SKM-1 treated with dmso at 0.1 percent for 144 hours (cell line): ENCODE measurements around the gene ANXA1.
"Not testable (repeated sequence)": the region's sequence is repeated elsewhere in the genome, so short reads cannot be mapped to it uniquely, and the experiment has no call there.

ENCODE experiments used
- DNase-seq: peaks from one replicate; lab custom pipeline; 2025; ENCODE audit not compliant: unreplicated experiment; lab: John Stamatoyannopoulos, UW

ANXA1 gene

DNA sequence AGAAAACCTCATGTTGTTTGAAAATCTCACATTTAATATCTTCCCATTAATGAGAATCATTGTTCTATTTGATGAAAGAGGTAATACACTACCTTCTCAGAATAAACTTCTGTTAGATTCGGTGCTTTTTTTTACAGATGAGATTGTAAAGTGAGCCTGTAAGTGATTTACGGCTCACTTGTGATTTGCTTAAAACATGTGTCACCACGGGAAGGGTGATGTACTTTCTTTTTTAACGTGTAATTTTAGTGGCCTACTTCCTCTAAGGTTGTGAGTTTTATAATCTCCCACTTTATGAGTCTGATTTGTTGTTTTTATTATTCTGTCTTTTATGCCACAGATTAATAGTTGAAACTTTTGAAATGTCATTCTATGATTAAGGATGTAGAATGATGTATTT, 15.9 kb downstream of the ANXA1 start:
- no peak for DNase-seq

DNA sequence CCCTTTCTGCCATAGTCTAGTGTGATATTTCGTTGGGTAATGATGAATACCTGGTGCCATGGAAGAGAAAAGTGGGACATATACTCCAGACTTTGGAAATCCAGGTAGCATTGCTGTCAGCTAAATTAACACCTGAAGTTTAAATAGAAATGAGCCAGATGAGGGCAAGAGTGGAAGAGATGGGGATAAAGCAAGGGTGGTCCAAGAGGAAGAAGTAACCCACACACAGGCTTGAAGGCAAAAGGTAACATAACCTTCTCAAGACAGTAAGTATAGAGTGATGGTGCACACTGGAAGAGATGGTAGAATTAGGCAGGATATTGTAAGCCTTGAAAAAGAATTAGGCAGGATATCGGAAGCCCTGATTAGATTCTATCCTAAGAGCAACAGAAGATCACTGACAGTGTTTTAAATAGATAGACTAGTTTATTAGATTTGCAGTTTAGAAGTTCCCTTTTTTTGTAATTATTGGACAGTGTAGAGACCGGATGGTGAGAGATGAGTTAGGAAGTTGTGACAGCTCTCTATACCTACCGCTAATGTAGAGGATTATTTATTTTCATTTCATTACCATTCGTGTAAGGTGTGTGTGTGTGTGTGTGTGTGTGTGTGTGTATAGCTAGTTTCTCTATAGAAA, 16.8 kb downstream of the ANXA1 start:
- DNase-seq: no peak

DNA sequence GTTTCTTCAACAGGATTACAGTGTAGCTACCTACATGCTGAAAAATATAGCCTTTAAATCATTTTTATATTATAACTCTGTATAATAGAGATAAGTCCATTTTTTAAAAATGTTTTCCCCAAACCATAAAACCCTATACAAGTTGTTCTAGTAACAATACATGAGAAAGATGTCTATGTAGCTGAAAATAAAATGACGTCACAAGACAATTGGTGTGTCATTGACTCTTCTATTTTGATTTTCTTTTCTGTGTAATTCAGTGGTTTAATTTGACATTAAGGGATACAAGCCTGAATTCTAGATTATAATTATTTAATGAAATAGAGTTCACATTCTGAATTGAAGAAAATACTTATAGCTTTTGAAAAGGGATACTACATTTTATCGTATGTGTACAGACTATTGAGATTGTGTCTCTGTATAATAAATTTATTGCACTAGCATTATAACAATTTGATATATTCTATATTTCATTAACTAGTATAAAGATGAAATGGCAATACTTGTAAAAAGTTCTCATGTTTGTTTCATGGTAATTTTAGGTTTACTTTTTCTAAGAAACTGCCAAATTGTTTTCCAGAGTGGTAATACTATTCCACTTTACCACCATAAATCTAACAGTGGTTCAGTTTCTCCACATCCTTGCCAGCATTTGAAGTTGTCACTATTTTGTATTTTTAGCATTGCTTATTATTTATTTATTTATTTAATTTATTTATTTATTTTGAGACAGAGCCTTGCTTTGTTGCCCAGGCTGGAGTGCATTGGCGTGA, 18.7 kb downstream of the ANXA1 start:
- no peak for DNase-seq

- no peak for DNase-seq
Measured at GRCh38 chr9:73172901-73173215, 21.2 kb downstream of the ANXA1 start.

DNA sequence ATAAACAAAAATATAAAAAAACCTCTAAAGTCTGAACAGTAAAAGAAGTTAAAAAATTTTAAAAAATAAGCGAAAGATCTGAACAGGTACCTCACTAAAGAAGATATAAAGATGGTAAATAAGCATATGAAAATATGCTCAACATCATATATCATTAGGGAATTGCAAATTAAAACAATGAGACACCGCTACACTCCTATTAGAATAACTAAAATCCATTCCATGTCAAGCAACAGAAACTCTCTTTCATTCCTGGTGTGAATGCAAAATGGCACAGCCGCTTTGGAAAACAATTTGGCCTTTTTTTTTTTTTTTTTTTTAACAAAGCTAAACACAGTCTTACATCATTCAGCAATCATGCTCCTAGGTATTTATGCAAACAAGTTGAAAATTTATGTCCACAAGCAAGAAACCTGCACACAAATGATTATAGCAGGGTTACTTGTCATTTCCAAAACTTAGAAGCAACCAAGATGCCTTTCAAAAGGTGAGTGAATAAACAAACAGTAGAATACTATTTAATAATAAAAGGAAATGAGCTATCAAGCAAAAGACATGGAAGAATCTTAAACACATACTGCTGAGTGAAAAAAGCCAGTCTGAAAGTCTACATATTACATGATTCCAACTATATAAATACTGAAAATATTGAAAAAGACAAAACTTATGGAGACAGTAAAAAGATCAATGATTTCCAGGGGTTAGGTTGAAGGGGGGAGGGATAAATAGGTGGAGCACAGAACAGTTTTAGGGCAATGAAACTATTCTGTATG, 22.1 kb downstream of the ANXA1 start:
- DNase-seq: no peak

DNA sequence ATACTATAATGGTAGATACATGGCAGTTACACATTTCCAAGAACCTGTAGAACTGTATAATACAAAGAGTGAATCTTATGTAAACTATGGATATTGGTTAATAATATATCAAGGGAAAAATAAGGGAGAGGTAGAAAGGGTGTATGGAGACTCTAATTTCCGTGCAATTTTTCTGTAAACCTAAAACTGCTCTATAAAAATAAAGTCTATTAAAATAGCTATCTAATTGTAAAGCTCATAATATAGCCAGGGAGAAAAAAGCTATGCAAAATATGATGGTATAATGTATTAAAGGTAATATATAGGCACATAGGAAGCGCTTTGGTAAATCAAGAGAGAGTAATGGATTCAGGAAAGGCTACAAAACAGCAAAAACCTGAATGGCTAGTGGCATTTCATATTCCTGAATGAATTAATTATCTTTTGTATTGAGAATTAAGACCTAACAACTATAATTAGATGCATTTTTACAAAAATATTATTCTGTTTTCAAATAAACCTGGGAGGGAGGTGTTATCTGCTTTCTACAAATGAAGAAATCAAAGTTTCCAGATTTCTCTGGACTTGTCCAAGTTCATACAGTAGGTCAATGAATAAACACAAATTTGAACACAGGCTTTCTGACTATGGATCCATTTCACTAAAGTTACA, 22.8 kb downstream of the ANXA1 start:
- no peak for DNase-seq

DNA sequence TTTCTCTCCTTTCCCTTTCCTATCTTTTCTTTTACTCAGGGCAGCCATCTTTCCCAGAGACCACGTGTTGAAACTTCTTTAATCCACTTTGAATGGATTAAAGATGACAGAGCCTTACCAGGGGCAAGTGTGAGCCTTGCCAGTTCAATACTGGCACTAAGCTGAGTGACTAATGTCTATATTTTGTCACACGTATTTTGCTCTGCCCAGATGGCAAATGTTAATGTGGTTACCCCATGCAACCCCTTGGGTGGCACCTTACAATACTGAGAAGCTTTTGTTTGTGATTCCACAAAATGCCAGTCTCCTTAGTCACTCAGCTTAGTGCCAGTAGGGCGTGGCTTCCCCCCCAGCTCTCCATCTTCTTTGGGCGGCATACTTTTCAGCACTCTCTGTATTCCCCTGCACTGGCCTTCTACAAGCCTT, 24.8 kb downstream of the ANXA1 start:
- no peak for DNase-seq

DNA sequence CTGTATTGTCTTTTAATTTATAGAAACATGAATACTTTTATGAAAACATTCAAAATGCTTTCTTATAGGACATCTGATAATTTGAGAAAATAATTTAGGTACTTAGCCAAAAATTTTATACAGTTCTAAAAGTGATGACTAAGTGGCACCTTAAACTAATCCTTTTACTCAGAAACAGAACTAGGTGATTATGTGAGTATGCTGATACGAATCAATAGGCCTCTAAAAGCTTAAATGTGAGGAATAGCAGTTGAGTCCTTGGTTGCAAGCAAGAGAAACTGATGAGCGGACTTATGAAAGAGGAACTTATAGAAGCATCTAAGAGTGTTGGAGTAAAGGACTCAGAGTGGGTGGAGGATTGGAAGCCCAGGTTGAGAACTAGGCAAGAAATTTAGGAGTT, 26.4 kb downstream of the ANXA1 start:
- DNase-seq: no peak

- DNase-seq: no peak
Measured at GRCh38 chr9:73179589-73179988, 27.9 kb downstream of the ANXA1 start.

DNA sequence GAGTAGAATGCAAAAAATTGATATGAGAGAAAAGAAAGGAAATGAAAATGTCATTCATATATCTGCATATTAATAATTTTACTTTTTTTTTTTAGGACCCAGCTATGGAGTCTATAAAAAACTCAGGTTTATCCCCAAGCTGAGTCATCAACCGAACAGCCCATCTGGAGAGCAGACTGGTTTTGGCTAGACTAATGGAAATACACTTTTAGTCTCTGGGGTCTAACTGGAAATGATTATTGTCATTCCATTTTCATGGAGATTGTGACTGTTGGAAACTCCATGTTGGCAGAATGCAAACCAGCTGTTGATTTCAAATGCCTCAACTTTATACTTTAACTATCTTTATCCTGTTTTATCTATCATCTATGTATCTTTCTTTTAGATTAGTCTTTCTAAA, 28.7 kb downstream of the ANXA1 start:
- DNase-seq: no peak

GRCh38 chr9:73182928-73183327, 31.3 kb downstream of the ANXA1 start:
- DNase-seq: no peak

DNA sequence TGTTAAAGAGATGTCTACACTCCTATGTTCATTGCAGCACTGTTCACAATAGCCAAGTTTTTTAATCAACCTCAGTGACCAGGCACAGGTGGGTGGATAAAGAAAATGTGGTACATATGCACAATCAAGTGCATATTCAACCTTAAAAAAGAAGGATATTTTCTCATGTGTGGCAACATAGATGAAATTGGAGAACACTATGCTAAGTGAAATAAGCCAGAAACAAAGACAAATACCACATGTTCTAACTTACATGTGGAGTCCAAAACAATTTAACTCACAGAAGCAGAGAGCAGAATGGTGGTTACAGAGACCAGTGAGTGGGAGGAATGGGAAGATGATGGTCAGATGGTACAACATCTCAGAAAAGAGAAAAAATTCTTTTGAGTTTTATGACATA, 31.8 kb downstream of the ANXA1 start:
- DNase-seq: no peak

GRCh38 chr9:73183917-73184861, 32.5 kb downstream of the ANXA1 start:
- peak; percentile 18 for DNase-seq

DNA sequence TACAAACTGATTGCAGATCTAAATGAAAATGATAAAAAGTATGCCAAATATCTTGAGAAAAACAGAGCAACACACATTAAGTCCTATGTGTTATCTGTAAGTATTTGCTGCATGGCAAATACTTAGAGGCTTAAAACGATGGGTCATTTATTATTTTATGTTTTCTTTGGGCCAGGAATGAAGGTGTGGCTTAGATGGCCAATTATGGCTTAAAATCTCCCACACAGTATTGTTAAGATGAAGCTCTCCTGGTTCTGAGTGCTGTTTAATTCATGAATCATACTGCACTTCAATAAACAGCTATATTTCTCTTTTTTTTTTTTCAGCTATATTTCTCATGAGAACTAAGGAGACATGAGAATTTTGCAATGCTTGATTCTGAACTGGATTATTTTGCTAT, 39.4 kb downstream of the ANXA1 start:
- DNase-seq: not testable (repeated sequence)

DNA sequence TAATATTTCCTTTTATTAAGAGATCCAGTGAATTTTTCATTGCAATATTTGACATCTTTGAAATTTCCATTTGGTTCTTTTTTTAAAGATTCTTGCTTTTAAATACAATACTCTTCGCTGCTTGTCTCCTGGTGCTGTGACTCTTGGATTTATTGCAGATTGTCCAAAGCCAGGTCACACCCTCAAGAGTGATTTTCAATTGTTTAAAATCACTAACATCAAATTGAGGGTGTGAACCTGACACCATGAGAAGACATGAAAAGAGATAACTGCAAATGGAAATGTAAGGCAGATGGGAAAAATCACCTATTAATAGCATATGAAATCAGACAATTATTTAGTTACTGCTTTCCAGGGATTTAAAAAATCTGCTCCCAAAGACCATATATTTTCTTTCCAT, 42.6 kb downstream of the ANXA1 start:
- DNase-seq: no peak

GRCh38 chr9:73199448-73199847, 47.8 kb downstream of the ANXA1 start:
- no peak for DNase-seq

GRCh38 chr9:73199886-73200285, 48.2 kb downstream of the ANXA1 start:
- DNase-seq: no peak

DNA sequence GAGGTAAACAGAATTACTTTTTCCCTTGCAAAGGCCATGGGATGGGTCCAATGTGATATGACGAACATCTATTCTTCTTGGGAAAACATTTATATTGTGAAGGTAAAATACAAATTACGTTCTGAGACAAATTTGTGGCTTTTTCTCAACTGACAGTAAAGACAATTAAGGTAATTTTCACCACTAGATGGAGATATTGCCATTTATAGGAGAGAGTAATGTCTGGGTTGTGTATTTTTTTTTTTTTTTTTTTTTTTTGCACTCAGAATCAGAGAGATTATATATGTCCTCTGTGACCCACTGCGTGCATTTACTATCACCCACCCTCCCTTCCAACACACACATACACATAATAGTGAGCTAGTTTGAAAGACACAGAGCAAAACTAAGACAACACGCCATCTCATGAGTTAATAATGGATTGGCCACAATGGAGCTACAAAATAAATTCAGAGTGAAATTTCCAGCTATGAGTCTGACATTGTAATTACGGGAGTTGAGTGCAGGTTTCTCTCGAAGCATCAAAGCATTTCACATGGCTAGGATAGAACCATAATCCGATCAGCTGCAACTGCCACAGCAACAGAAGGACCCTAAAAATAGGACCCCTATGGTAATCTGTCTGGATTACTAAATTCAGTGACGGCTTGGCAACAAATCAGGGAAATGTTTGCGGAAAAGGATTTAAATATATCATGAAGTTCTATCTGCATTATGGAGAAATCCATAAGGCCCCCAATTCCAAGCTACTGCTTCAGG, 49.2 kb downstream of the ANXA1 start:
- DNase-seq: peak; percentile 2

DNA sequence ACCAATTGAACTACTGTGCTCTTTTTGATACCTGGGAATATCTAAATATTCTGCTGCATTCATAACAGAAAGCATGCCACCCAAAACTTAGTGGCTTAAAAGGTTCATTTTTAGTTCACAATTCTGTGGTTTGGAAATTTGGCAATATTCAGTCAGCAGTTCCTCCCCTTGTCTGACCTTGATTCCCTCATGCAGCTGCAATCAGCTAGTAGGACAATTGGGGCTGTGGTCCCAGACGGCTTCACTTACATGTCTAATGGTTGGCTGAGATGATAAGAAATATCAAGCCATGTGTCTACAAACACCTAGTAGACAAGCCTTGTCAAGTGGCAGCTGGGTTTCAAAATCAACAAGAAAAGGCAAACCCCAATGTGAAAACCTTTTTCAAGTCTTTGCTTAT, 51.3 kb downstream of the ANXA1 start:
- DNase-seq: peak; percentile 9

GRCh38 chr9:73204936-73205335, 53.3 kb downstream of the ANXA1 start:
- no peak for DNase-seq
